Right lung (tissue), 5 donors: ENCODE data around the gene PHKB. TPM values are rescaled to one million over a fixed set of nuclear protein-coding genes. Genes with fewer than 3 reads are reported as not detected.
"Not testable (repeated sequence)": the region's sequence is repeated elsewhere in the genome, so short reads cannot be mapped to it uniquely, and the experiment has no call there.

Experiments used
- DNase-seq, 2 donors: peaks; one replicate each; pipeline ENCODE4 v3.0.0-alpha.2; 2013
- polyA plus RNA-seq, 5 donors: library from polyadenylated mRNA; unstranded; fragments of 120-200 nt; gene quantifications; one replicate each; pipeline versions ENCODE4 v1.2.1 to v1.2.3, GENCODE V29; 2013; ENCODE audit warnings: inconsistent platforms in 1 of 5, low replicate concordance in 1 of 5; ENCODE audit not compliant: insufficient read length in 5 of 5, insufficient read depth in 1 of 5

PHKB gene
- polyA plus RNA-seq, 5 donors, result 61.6 to 99.9 (median 91.3) TPM

GRCh38 chr16:47503936-47504335, 42.8 kb downstream of the PHKB start:
- DNase-seq, result no peak

GRCh38 chr16:47504599-47504998, 43.5 kb downstream of the PHKB start:
- no peak for DNase-seq

GRCh38 chr16:47506800-47507199, 45.7 kb downstream of the PHKB start:
- no peak for DNase-seq

DNA sequence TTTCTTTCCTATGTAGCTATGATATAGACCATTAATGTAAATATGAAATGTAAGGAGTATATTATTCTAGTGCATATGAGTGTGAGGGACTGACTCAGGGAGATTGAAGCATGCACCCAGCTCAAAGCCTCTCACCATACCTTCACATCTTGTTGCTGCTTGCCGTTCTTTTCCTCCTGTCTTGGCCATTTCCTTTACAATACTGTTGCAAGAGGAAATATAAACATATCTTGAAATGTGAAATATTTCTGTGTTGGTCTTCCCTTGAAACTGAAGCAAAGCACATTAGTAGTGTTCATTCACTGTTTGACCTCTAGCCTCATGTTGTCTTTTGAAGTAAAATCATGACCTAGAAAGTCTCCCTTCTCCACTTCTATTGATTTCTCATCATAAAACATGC, 46.6 kb downstream of the PHKB start:
- no peak for DNase-seq

DNA sequence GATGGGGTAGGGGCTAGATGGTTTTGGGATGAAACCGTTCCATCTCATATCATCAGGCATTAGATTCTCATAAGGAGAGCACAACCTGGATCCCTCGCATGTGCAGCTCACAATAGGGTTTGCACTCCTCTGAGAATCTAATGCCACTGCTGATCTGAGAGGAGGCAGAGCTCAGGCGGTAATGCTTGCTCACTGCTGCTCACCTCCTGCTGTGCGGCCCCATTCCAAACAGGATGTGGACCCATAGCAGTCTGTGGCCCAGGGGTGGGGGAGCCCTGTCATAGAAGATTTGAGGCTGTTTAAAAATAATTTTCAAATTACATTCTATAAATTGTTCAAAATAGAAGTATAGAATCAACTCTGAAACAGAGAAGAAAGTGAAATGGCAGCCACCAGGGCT, 50.8 kb downstream of the PHKB start:
- DNase-seq, result no peak

DNA sequence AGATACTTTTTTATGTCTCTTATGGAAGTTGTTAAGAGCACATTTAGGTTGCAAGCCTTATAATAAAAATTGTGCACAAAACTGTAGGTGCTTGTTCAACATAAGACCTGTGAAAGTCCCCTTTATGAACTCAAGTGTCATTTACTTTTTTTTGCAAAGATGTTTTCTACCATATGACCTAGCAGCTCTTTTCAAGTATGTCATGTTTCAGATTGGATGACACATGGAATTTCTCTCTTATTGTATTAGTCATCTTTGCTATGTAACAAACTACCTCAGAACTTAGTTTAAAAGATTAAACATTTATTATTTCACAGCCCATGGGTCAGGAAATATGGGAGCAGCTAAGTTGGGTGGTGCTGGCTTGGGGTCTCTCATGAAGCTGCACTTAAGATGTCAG, 57.9 kb downstream of the PHKB start:
- no peak for DNase-seq

DNA sequence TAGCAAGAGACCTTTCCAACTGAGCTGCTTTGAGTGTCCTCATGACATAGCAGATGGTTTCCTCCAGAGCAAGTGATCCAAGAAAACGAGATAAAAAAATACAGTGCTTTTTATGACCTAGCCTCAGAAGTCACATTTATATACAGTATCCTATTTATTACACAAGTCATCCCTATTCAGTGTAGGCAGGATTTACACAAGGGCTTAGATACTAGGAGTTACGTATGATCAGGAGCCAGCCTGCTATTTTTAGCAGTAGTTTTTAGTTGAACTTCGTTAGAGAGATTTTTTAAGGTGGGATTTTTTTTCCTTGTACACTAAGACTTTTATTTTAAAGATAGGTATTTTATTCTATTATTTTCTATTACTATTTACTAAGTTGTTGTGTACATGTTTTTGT, 58.4 kb downstream of the PHKB start:
- DNase-seq, result no peak

GRCh38 chr16:47519996-47520679, 59.0 kb downstream of the PHKB start:
- no peak for DNase-seq

GRCh38 chr16:47523342-47524006, 62.3 kb downstream of the PHKB start:
- DNase-seq, result no peak

DNA sequence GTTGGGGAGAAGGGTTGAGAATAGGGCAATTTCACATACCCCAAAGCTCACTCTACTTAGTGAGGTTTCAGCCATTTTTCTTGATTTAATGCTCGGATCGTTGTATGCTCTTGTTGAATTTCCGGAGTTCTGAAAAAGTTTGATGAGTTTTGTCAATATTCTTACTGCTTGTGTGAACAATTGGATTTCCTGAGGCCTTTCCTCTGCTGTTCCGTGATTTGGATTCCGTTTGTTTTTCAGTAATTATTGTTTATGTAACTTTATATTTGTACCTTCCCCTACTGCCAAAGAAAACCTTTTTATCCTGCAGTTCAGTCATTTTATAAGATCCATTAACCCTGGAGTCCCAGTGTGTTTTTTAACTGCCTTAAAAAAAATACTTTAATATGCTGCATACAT, 62.9 kb downstream of the PHKB start:
- no peak for DNase-seq

DNA sequence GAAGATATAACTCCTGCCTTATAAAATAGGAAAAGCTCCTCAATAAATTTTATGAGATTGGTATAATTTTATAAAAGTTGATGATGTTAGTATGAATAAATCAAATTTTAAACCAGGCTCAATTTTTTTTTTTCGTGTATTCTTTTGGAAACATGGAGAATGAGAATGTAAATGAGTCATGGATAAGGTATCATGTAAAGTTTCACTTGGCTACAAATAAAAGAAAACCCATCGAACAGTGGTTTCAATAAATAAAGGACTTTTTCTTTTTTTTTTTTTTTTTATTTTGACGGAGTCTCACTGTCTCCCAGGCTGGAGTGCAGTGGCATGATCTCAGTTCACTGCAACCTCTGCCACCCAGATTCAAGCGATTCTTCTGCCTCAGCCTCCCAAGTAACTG, 67.3 kb downstream of the PHKB start:
- DNase-seq, result no peak

DNA sequence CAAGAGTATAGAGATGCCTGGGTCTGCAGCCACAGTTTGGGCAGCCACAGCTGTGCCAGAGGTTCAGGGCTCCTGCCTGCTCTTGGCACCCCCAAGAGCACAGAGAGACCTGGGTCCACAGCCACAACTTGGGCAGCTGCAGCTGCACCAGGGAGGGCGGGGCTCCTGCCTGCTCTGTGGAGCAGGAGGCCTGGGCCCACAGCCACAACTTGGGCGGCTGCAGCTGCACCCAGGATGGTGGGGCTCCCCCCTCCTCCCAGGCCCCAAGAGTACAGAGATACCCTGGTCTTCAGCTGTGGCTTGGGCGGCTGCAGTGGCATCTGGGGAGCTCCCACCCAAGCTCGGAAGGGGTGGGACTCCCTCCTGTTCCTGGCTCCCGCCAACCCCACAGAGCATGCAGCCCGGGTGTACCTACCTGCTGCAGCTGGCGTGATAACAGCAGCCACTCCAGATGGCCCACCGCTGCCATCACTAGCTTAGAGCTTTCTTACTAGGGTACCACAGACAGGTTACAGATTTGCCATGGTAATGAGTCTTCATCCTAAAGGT, 72.7 kb downstream of the PHKB start:
- DNase-seq, result no peak

- no peak for DNase-seq
Observed at GRCh38 chr16:47538472-47538871, 77.3 kb downstream of the PHKB start.

- not testable (repeated sequence) for DNase-seq
Observed at GRCh38 chr16:47539707-47540670, 78.9 kb downstream of the PHKB start.

DNA sequence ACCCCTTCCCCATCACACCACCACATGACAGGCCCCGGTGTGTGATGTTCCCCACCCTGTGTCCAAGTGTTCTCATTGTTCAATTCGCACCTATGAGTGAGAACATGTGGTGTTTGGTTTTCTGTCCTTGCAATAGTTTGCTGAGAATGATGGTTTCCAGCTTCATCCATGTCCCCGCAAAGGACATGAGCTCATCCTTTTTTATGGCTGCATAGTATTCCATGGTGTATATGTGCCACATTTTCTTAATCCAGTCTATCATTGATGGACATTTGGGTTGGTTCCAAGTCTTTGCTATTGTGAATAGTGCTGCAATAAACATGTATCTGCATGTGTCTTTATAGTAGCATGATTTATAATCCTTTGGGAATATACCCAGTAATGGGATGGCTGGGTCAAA, 80.0 kb downstream of the PHKB start:
- not testable (repeated sequence) for DNase-seq

- DNase-seq, result not testable (repeated sequence)
Observed at GRCh38 chr16:47544255-47544654, 83.1 kb downstream of the PHKB start.

- not testable (repeated sequence) for DNase-seq
Observed at GRCh38 chr16:47551185-47551584, 90.1 kb downstream of the PHKB start.

- not testable (repeated sequence) for DNase-seq
Observed at GRCh38 chr16:47551767-47552166, 90.6 kb downstream of the PHKB start.

DNA sequence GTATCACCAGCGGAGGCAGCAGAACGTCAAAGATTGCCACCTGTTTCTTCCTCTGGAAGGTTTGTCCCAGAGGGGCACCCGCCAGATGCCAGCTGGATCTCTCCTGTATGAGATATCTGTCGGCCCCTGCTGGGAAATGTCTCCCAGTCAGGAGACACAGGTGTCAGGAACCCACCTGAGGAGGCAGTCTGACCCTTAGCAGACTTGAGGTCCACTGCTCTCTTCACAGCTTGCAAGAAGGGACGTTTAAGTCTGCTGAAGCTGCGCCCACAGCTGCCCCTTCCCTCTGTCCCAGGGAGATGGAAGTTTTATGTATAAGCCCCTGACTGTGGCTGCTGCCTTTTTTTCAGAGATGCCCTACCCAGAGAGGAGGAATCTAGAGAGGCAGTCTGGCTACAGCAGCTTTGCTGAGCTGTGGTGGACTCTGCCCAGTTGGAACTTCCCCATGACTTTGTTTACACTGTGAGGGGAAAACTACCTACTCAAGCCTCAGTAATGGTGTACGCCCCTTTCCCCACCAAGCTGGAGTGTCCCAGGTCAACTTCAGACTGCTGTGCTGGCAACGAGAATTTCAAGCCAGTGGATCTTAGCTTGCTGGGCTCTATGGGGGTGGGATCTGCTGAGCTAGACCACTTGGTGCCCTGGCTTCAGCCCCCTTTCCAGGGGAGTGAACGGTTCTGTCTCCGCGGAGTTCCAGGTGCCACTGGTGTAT, 92.9 kb downstream of the PHKB start:
- DNase-seq, result no peak

DNA sequence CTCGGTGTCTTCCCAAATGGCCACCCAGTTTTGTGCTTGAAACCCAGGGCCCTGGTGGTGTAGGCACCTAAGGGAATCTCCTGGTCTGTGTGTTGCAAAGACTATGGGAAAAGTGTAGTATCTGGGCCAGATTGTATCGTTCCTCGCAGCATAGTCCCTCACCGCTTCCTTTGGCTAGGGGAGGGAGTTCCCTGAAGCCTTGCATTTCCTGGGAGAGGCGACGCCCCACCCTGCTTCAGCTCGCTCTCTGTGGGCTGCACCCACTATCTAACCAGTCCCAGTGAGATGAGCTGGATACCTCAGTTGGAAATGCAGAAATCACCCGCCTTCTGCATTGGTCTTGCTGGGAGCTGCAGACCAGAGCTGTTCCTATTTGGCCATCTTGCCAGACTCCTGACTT, 93.5 kb downstream of the PHKB start:
- not testable (repeated sequence) for DNase-seq

GRCh38 chr16:47561286-47561685, 100.2 kb downstream of the PHKB start:
- no peak for DNase-seq

GRCh38 chr16:47562366-47562765, 101.2 kb downstream of the PHKB start:
- no peak for DNase-seq
